GM20000 (cell line): Measurements from ENCODE around the gene MSANTD3.

Experiments used
- DNase-seq: peaks from one replicate; pipeline ENCODE4 v3.0.0; 2012; ENCODE audit warnings: low spot score
- TF ChIP-seq, protein P1 (sequence below): IDR thresholded peaks from 2 replicates; pipeline ENCODE4 v1.5.1; 2012; ENCODE audit warnings: mild to moderate bottlenecking, control low read depth; ENCODE audit errors: extremely low read depth, missing control alignments

Gene MSANTD3

DNA sequence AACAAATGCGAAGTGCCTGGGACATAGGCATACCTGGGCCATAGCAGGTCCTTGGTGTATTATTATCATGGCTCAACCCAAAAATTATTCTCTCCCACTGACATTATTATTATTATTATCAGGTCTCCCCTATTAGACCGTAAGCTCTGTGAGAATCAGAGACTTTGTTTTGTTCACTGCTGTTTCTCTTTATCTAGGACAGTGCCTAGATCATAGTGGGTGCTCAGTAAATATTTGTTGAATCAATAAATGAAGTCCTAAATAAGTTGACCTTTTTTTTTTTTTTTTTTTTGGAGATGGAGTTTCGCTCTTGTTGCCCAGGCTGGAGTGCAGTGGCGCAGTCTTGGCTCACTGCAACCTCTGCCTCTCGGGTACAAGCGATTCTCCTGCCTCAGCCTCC, 41.1 kb downstream of the MSANTD3 start:
- TF ChIP-seq, protein P1, sequence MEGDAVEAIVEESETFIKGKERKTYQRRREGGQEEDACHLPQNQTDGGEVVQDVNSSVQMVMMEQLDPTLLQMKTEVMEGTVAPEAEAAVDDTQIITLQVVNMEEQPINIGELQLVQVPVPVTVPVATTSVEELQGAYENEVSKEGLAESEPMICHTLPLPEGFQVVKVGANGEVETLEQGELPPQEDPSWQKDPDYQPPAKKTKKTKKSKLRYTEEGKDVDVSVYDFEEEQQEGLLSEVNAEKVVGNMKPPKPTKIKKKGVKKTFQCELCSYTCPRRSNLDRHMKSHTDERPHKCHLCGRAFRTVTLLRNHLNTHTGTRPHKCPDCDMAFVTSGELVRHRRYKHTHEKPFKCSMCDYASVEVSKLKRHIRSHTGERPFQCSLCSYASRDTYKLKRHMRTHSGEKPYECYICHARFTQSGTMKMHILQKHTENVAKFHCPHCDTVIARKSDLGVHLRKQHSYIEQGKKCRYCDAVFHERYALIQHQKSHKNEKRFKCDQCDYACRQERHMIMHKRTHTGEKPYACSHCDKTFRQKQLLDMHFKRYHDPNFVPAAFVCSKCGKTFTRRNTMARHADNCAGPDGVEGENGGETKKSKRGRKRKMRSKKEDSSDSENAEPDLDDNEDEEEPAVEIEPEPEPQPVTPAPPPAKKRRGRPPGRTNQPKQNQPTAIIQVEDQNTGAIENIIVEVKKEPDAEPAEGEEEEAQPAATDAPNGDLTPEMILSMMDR, result no peak
- DNase-seq, result no peak

DNA sequence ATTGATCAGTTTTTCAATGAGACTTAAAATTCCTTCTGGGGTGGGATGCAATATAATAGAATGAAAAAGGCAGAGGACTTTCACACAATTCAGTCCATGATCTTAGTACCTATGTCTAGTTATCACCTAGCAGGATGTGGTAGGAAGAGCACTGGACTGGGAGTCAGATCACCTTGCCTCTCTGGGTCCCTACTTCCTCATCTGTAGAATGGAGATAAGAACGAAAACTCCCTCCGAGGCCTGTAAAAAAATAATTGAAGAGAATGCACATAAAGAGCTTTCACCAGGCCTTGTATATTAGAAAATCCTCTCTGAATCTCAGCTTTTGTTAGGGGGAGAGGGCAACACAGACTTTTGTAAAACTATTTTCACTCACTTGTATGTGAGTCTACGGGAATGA, 45.3 kb downstream of the MSANTD3 start:
- no peak for DNase-seq
- TF ChIP-seq, protein P1, result no peak

DNA sequence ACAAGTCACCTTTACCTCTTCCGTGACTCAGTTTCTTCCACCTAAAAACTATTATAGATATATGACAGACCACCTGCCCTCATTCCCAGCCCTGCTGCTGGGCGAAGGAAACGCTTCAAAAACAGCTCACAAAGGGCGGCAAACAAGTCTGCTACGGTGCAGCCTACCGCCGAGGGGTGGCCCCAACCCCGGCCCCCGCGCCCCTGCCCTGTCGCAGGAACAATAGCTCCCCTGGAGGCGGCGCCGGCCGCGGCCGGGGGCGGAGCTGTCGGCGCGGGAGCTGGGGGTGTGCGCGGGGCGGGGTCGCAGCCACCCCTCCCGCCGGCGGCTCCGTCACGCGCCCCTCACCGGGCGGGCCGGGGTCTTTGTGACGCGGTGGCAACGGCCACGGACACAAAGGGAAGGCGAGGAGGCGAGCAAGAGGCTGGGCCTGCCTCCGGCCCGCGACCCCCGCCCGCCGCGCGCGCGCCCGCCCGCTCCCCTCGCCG, 45.9 kb downstream of the MSANTD3 start, which contains the start of gene TMEFF1:
Gene TMEFF1 (plus strand): TSS at position 362 of the 488 bp plus-strand sequence. CDS start 396 bp downstream, outside the sequence.
- TF ChIP-seq, protein P1, result no peak
- DNase-seq, result peak; percentile 83

DNA sequence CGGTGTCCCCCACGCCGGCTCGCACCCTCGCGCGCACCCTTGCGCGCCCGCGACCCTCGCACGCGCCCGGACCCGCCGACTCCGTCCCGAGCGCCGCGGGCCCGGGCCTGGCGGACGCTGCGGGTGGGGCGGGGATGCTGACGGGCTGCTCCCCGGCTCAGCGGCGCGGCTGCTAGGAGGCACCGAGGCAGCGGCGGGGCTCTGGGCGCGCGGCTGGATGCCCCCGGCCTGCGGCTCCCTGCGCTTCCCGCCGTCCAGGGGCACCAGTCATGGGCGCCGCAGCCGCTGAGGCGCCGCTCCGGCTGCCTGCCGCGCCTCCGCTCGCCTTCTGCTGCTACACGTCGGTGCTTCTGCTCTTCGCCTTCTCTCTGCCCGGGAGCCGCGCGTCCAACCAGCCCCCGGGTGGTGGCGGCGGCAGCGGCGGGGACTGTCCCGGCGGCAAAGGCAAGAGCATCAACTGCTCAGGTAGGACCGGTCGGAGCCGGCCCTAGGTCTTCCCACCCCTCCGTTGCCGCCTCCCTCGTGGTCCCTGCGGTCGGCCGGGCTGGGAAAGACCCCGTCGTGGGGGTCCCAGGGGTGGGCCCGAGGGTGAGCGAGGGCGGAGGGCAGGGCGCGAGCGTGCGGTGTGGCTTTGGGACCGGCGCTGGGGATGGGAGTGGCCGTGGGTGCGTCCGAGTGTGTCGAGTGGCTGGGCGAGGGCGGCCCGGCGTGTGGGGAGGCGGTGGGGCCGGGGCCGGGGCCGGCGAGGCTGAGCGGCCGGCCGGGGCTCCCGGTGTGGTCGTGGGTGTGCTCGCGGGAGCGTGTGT, 46.5 kb downstream of the MSANTD3 start:
- DNase-seq, result peak; percentile 73
- TF ChIP-seq, protein P1, result no peak

DNA sequence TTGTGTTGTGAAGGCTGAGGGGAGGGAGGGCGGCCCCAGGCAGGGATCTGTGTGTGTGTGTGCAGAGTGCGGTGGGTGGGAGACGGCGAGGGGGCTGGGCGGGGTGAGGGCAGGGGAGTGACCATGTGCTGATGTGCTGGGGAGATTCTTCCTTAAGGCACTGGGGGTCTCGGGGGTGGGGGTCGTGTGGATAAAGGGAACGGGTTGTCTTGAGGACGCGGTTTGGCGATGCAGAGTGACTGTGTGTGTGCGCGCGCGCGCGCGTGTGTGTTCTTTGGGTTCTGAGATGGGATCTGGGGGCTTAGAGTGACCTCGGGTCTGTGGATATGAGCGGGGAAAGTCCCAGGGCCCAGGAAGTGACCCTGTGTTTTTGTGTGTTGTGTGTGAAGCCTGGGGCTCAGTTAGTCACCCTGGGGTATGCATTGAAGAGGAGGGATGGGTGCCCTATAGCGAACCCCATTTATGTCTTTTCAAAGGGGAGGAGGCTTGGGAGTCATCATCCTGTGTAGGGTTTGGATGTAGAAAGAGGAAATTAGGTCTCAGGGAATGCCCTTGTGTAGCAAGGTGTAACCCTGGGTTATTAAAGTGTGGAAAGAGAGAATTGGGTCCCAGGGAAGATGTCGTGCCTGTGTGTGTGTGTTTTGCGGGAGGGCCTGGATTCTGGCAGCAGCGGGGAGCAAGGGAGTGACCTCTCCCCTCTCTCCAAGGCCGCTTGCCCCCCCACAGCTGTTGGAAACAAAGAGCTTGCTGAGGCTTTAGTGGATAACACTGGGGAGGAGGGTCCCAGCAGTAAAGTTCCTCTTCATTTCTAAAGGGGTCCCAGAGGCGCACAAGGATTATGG, 47.4 kb downstream of the MSANTD3 start:
- peak; percentile 30 for DNase-seq
- TF ChIP-seq, protein P1, result no peak

DNA sequence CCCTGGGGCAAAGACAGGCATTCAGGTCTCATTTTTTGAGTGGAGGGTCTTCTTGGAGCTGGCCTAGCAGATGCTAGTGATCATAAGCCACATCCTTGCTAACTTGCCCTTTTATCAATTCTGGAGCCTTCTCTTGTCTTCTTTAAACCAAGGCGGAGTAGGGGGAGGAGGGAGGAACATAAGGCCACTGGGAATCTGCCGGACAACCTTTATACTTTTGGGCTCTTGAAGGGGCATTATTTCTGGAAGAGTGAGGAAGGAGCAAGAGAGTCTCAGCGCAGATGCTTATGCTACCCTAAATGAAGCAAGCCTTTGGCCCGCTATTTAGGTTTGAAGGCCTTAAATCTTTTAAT, 48.0 kb downstream of the MSANTD3 start:
- TF ChIP-seq, protein P1, result no peak
- DNase-seq, result no peak

DNA sequence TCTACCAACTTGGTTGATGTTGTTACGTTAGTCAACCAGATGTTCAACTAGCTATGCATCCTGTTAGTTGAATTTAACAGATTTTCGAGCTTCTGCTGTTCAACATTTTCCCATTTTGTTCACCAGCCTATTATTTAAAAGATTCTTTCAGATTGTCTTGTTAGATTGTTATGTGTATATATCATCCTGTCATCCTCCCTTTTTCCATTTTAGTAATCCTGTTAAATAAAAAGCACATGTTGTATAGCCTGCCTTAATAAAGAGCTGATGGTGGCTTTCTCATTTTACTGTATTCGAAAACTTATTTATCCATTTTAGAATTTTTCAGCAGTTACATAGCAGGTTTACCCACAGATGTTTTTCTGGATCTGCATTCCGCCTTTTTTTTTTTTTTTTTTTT, 50.3 kb downstream of the MSANTD3 start:
- TF ChIP-seq, protein P1, result no peak
- DNase-seq, result no peak
